SHP77 (cell line): ENCODE measurements around the gene CYB561A3.
A peak's percentile ranks its signal among the peaks of the same experiment; 100 is the strongest.

Source experiments
- DNase-seq, 2 experiments: peaks; one replicate each; lab custom pipeline; 2025; lab: John Stamatoyannopoulos, UW

Gene CYB561A3

GRCh38 chr11:61345170-61345610 is 16.5 kb downstream of the CYB561A3 start:
- DNase-seq = no peak

GRCh38 chr11:61343792-61344745 is 17.6 kb downstream of the CYB561A3 start:
- no peak for DNase-seq

- no peak for DNase-seq
These were observed 19.4 kb downstream of the CYB561A3 start for GRCh38 chr11:61342207-61342803.

- no peak for DNase-seq
These were observed 20.0 kb downstream of the CYB561A3 start for GRCh38 chr11:61341706-61342105.

GRCh38 chr11:61340979-61341378 is 20.7 kb downstream of the CYB561A3 start:
- no peak for DNase-seq

GRCh38 chr11:61339490-61339878 is 22.2 kb downstream of the CYB561A3 start:
- no peak for DNase-seq

- no peak for DNase-seq
These were observed 22.7 kb downstream of the CYB561A3 start for GRCh38 chr11:61338783-61339489.

GRCh38 chr11:61337706-61338470 is 23.8 kb downstream of the CYB561A3 start:
- no peak for DNase-seq

GRCh38 chr11:61336171-61336935 is 25.3 kb downstream of the CYB561A3 start:
- peak; percentile 62 to 77 for DNase-seq

GRCh38 chr11:61335355-61335710 is 26.3 kb downstream of the CYB561A3 start:
- no peak for DNase-seq

GRCh38 chr11:61334434-61335354 is 27.0 kb downstream of the CYB561A3 start:
- DNase-seq = peak in 1 of 2 experiments; percentile 3

GRCh38 chr11:61333550-61334433 is 27.9 kb downstream of the CYB561A3 start:
- no peak for DNase-seq

- peak; percentile 87 to 94 for DNase-seq
These were observed 28.7 kb downstream of the CYB561A3 start, which contains the start of the genes DDB1 and TKFC for GRCh38 chr11:61332797-61333549. TSS of gene DDB1 (minus strand) at chr11:61333105. CDS start at chr11:61332968, 137 bp downstream. TSS of gene TKFC (plus strand) at chr11:61333228. CDS start at chr11:61334729, 1,501 bp downstream.

- DNase-seq = no peak
These were observed 29.3 kb downstream of the CYB561A3 start for GRCh38 chr11:61332281-61332796.

GRCh38 chr11:61331651-61332050 is 30.0 kb downstream of the CYB561A3 start:
- DNase-seq = no peak

GRCh38 chr11:61329871-61330270 is 31.8 kb downstream of the CYB561A3 start:
- DNase-seq = no peak

- DNase-seq = no peak
These were observed 33.3 kb downstream of the CYB561A3 start for GRCh38 chr11:61328351-61328750.

- DNase-seq = no peak
These were observed 34.0 kb downstream of the CYB561A3 start for GRCh38 chr11:61327669-61328071.
